NB4 (cell line): ENCODE measurements around the gene ARHGAP25.

Experiments used
- MYC ChIP-seq: IDR thresholded peaks from 2 replicates; pipeline ENCODE4 v1.6.1; 2011; ENCODE audit warnings: low read depth, low read length
- TF ChIP-seq, protein P1 (sequence below): IDR thresholded peaks from one replicate; pipeline ENCODE4 v1.5.1; 2012; ENCODE audit warnings: low read depth, low read length
- TF ChIP-seq, protein P2 (sequence below): IDR thresholded peaks from 2 replicates; pipeline ENCODE4 v1.6.1; 2011; ENCODE audit warnings: low read depth, low read length

DNA sequence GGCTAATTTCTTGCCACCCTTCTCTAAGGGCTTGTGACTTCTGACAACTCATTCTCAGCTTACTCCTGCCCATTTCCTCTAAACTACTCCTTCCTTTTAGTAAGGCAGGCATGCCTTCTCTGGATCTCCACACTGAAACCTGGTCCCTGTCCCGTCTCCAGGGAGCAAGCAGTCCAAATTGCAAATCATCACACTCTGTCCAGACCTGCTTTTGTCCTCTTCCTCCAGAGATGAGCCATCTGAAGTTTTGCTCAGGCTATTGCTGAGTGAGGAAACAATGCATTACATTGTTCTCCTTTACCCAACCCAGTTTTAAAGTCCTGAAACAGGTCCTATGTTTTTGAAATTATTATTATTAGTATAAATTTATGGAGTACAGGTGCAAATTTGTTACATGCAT, 57.3 kb downstream of the ARHGAP25 start:
- TF ChIP-seq, protein P1, sequence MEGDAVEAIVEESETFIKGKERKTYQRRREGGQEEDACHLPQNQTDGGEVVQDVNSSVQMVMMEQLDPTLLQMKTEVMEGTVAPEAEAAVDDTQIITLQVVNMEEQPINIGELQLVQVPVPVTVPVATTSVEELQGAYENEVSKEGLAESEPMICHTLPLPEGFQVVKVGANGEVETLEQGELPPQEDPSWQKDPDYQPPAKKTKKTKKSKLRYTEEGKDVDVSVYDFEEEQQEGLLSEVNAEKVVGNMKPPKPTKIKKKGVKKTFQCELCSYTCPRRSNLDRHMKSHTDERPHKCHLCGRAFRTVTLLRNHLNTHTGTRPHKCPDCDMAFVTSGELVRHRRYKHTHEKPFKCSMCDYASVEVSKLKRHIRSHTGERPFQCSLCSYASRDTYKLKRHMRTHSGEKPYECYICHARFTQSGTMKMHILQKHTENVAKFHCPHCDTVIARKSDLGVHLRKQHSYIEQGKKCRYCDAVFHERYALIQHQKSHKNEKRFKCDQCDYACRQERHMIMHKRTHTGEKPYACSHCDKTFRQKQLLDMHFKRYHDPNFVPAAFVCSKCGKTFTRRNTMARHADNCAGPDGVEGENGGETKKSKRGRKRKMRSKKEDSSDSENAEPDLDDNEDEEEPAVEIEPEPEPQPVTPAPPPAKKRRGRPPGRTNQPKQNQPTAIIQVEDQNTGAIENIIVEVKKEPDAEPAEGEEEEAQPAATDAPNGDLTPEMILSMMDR: no peak
- no peak for TF ChIP-seq MYC
- TF ChIP-seq, protein P2, sequence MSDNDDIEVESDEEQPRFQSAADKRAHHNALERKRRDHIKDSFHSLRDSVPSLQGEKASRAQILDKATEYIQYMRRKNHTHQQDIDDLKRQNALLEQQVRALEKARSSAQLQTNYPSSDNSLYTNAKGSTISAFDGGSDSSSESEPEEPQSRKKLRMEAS: no peak
